GM23338 (cell line): ENCODE data around the gene NXN. TPM values are rescaled to one million over a fixed set of nuclear protein-coding genes. Genes with fewer than 3 reads are reported as not detected.
"Not testable (repeated sequence)": the region's sequence is repeated elsewhere in the genome, so short reads cannot be mapped to it uniquely, and the experiment has no call there.

Experiments used
- ATAC-seq: fragments of 200-7000 bp; cut with Tn5 transposase; 3 replicates; pipeline ENCODE4 v1.9.1; 2020
- DNase-seq: peaks from one replicate; pipeline ENCODE4 v3.0.0-alpha.2; 2015; ENCODE audit warnings: low spot score
- H2AFZ ChIP-seq: fragments of 200-600 bp; sonication (generic); 2 replicates; pipeline ENCODE4 v1.8.0; 2016; ENCODE audit warnings: antibody characterized with exemption, mild to moderate bottlenecking, moderate library complexity
- H3F3A ChIP-seq: fragments of 200-600 bp; sonication (generic); replicated peaks from 2 replicates; pipeline ENCODE4 v1.8.0; 2017; ENCODE audit warnings: antibody characterized with exemption, mixed run types, low read depth
- H3K27ac ChIP-seq: fragments of 200-600 bp; sonication (generic); 2 replicates; pipeline ENCODE4 v1.6.1; 2016; ENCODE audit warnings: low read depth
- H3K27me3 ChIP-seq: fragments of 200-600 bp; sonication (generic); 2 replicates; pipeline ENCODE4 v1.8.0; 2016; ENCODE audit warnings: mild to moderate bottlenecking, mixed run types, moderate library complexity; ENCODE audit not compliant: insufficient read depth
- H3K36me3 ChIP-seq: fragments of 200-600 bp; sonication (generic); 2 replicates; pipeline ENCODE4 v1.8.0; 2016; ENCODE audit warnings: mild to moderate bottlenecking; ENCODE audit not compliant: insufficient read depth
- H3K4me1 ChIP-seq: fragments of 200-600 bp; sonication (generic); 2 replicates; pipeline ENCODE4 v1.8.0; 2016; ENCODE audit warnings: mild to moderate bottlenecking, moderate library complexity; ENCODE audit not compliant: insufficient read depth
- H3K4me2 ChIP-seq: fragments of 200-600 bp; sonication (generic); 2 replicates; pipeline ENCODE4 v1.7.1; 2017; ENCODE audit warnings: mixed run types
- H3K4me3 ChIP-seq: fragments of 200-600 bp; sonication (generic); 2 replicates; pipeline ENCODE4 v1.6.1; 2016; ENCODE audit warnings: mixed run types
- H3K79me2 ChIP-seq: fragments of 200-600 bp; sonication (generic); replicated peaks from 2 replicates; pipeline ENCODE4 v1.8.0; 2017; ENCODE audit warnings: mild to moderate bottlenecking; ENCODE audit not compliant: insufficient read depth
- H3K9me2 ChIP-seq: fragments of 200-600 bp; sonication (generic); 2 replicates; pipeline ENCODE4 v1.8.0; 2017; ENCODE audit not compliant: insufficient read depth
- H4K20me1 ChIP-seq: fragments of 200-600 bp; sonication (generic); replicated peaks from 2 replicates; pipeline ENCODE4 v1.8.0; 2017; ENCODE audit warnings: mild to moderate bottlenecking; ENCODE audit not compliant: insufficient read depth
- H3K27ac Mint-ChIP-seq: 2 replicates; pipeline ENCODE4 v1.8.0; 2020; ENCODE audit warnings: inconsistent platforms, mild to moderate bottlenecking, moderate library complexity, mixed read lengths
- H3K27me3 Mint-ChIP-seq: 3 replicates; pipeline ENCODE4 v1.8.0; 2022; ENCODE audit warnings: low read depth, mild to moderate bottlenecking, moderate library complexity, mixed read lengths, inconsistent platforms; ENCODE audit not compliant: insufficient read depth, poor library complexity
- H3K36me3 Mint-ChIP-seq: 3 replicates; pipeline ENCODE4 v1.8.0; 2021; ENCODE audit warnings: low read depth, mild to moderate bottlenecking, inconsistent platforms, moderate library complexity, mixed read lengths
- H3K4me1 Mint-ChIP-seq: 3 replicates; pipeline ENCODE4 v1.8.0; 2020; ENCODE audit warnings: mild to moderate bottlenecking, inconsistent platforms, mixed read lengths
- H3K4me3 Mint-ChIP-seq: 3 replicates; pipeline ENCODE4 v1.8.0; 2021; ENCODE audit warnings: moderate library complexity, mild to moderate bottlenecking, inconsistent platforms, mixed read lengths
- H3K9me3 Mint-ChIP-seq: 3 replicates; pipeline ENCODE4 v1.8.0; 2020; ENCODE audit warnings: moderate library complexity, mild to moderate bottlenecking, inconsistent platforms, mixed read lengths
- CTCF ChIP-seq, 2 experiments: fragments of 200-600 bp in 1 of 2; sonication (generic) in 1 of 2; conservative IDR thresholded peaks; 2 replicates each; pipeline versions ENCODE4 v1.5.1 to v1.6.1; 2016 to 2017; ENCODE audit warnings: antibody characterized with exemption in 2 of 2, low read depth in 2 of 2, mild to moderate bottlenecking in 2 of 2, moderate library complexity in 1 of 2
- ZNF114 ChIP-seq: fragments of 250-450 bp; sonication (Bioruptor Pico); IDR thresholded peaks from 2 replicates; pipeline ENCODE4 v1.5.0; 2020; ENCODE audit warnings: mild to moderate bottlenecking, moderate library complexity
- ZNF331 ChIP-seq: fragments of 250-450 bp; sonication (Bioruptor Pico); IDR thresholded peaks from 2 replicates; pipeline ENCODE4 v1.5.0; 2020; ENCODE audit warnings: low read depth, mild to moderate bottlenecking, moderate library complexity
- polyA plus RNA-seq: library from polyadenylated mRNA; unstranded; fragments of >200 nt; fragmentation: Nextera tagmentation; extraction: Ambion mirVana; gene quantifications from 2 replicates; pipeline ENCODE4 v1.2.1, GENCODE V29; 2016
- total RNA-seq: library from RNA; depleted of rRNA; stranded (reverse); fragments of >200 nt; shearing (Covaris generic); gene quantifications from 2 replicates; pipeline ENCODE4 v1.2.3, GENCODE V29; 2014
- TF ChIP-seq, protein P1 (sequence below): IDR thresholded peaks from one replicate; pipeline ENCODE4 v1.6.1; 2018; ENCODE audit warnings: antibody characterized with exemption; ENCODE audit not compliant: unreplicated experiment
- TF ChIP-seq, protein P2 (sequence below): fragments of 250-450 bp; sonication (Bioruptor Pico); IDR thresholded peaks from 2 replicates; pipeline ENCODE4 v1.5.0; 2020; ENCODE audit warnings: mild to moderate bottlenecking, moderate library complexity

Gene NXN
- total and polyA plus RNA-seq, 2 experiments from 2014 or later: 31.8 to 105 TPM

- H3K4me3 Mint-ChIP-seq: no peak overlapping the region
- no peaks in the 10 kb centered on the region for H3K9me2 ChIP-seq
- no peak for ATAC-seq
- no peaks in the 10 kb centered on the region for H3K27me3 ChIP-seq
- no peak for DNase-seq
- H3K4me3 ChIP-seq: no peak overlapping the region
- H3K9me3 Mint-ChIP-seq: no peaks in the 10 kb centered on the region; the same call in 1 of the 3 replicates
- peaks cover 28% of the 10 kb centered on the region for H3K36me3 Mint-ChIP-seq
- TF ChIP-seq, protein P1, sequence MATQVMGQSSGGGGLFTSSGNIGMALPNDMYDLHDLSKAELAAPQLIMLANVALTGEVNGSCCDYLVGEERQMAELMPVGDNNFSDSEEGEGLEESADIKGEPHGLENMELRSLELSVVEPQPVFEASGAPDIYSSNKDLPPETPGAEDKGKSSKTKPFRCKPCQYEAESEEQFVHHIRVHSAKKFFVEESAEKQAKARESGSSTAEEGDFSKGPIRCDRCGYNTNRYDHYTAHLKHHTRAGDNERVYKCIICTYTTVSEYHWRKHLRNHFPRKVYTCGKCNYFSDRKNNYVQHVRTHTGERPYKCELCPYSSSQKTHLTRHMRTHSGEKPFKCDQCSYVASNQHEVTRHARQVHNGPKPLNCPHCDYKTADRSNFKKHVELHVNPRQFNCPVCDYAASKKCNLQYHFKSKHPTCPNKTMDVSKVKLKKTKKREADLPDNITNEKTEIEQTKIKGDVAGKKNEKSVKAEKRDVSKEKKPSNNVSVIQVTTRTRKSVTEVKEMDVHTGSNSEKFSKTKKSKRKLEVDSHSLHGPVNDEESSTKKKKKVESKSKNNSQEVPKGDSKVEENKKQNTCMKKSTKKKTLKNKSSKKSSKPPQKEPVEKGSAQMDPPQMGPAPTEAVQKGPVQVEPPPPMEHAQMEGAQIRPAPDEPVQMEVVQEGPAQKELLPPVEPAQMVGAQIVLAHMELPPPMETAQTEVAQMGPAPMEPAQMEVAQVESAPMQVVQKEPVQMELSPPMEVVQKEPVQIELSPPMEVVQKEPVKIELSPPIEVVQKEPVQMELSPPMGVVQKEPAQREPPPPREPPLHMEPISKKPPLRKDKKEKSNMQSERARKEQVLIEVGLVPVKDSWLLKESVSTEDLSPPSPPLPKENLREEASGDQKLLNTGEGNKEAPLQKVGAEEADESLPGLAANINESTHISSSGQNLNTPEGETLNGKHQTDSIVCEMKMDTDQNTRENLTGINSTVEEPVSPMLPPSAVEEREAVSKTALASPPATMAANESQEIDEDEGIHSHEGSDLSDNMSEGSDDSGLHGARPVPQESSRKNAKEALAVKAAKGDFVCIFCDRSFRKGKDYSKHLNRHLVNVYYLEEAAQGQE: no peak
- TF ChIP-seq ZNF331 (CRISPR knock-in tag): no peak
- TF ChIP-seq, protein P2, sequence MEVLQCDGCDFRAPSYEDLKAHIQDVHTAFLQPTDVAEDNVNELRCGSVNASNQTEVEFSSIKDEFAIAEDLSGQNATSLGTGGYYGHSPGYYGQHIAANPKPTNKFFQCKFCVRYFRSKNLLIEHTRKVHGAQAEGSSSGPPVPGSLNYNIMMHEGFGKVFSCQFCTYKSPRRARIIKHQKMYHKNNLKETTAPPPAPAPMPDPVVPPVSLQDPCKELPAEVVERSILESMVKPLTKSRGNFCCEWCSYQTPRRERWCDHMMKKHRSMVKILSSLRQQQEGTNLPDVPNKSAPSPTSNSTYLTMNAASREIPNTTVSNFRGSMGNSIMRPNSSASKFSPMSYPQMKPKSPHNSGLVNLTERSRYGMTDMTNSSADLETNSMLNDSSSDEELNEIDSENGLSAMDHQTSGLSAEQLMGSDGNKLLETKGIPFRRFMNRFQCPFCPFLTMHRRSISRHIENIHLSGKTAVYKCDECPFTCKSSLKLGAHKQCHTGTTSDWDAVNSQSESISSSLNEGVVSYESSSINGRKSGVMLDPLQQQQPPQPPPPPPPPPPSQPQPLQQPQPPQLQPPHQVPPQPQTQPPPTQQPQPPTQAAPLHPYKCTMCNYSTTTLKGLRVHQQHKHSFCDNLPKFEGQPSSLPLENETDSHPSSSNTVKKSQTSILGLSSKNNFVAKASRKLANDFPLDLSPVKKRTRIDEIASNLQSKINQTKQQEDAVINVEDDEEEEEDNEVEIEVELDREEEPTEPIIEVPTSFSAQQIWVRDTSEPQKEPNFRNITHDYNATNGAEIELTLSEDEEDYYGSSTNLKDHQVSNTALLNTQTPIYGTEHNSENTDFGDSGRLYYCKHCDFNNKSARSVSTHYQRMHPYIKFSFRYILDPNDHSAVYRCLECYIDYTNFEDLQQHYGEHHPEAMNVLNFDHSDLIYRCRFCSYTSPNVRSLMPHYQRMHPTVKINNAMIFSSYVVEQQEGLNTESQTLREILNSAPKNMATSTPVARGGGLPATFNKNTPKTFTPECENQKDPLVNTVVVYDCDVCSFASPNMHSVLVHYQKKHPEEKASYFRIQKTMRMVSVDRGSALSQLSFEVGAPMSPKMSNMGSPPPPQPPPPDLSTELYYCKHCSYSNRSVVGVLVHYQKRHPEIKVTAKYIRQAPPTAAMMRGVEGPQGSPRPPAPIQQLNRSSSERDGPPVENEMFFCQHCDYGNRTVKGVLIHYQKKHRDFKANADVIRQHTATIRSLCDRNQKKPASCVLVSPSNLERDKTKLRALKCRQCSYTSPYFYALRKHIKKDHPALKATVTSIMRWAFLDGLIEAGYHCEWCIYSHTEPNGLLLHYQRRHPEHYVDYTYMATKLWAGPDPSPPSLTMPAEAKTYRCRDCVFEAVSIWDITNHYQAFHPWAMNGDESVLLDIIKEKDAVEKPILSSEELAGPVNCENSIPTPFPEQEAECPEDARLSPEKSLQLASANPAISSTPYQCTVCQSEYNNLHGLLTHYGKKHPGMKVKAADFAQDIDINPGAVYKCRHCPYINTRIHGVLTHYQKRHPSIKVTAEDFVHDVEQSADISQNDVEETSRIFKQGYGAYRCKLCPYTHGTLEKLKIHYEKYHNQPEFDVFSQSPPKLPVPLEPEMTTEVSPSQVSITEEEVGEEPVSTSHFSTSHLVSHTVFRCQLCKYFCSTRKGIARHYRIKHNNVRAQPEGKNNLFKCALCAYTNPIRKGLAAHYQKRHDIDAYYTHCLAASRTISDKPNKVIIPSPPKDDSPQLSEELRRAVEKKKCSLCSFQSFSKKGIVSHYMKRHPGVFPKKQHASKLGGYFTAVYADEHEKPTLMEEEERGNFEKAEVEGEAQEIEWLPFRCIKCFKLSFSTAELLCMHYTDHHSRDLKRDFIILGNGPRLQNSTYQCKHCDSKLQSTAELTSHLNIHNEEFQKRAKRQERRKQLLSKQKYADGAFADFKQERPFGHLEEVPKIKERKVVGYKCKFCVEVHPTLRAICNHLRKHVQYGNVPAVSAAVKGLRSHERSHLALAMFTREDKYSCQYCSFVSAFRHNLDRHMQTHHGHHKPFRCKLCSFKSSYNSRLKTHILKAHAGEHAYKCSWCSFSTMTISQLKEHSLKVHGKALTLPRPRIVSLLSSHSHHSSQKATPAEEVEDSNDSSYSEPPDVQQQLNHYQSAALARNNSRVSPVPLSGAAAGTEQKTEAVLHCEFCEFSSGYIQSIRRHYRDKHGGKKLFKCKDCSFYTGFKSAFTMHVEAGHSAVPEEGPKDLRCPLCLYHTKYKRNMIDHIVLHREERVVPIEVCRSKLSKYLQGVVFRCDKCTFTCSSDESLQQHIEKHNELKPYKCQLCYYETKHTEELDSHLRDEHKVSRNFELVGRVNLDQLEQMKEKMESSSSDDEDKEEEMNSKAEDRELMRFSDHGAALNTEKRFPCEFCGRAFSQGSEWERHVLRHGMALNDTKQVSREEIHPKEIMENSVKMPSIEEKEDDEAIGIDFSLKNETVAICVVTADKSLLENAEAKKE: no peak
- no peak for TF ChIP-seq ZNF114
- TF ChIP-seq CTCF (conservative IDR thresholded peaks at IDR 0.05; ENCODE audit: low read depth in 2 of 2): no peak
- peaks cover 8% of the 10 kb centered on the region; the same call in 1 of the 2 replicates for H4K20me1 ChIP-seq
- H3F3A ChIP-seq: no peaks in the 10 kb centered on the region
- no peaks in the 10 kb centered on the region for H3K4me1 ChIP-seq
- H3K36me3 ChIP-seq: no peaks in the 10 kb centered on the region; the same call in 1 of the 2 replicates
- peaks cover 25% of the 10 kb centered on the region for H3K27me3 Mint-ChIP-seq
- H3K79me2 ChIP-seq: no peaks in the 10 kb centered on the region
- H3K4me1 Mint-ChIP-seq: peaks cover 6% of the 10 kb centered on the region; the same call in 2 of the 3 replicates
- H2AFZ ChIP-seq: no peak overlapping the region
- no peak overlapping the region for H3K27ac ChIP-seq
- no peak overlapping the region for H3K27ac Mint-ChIP-seq
- no peak overlapping the region for H3K4me2 ChIP-seq
These were observed 173.2 kb downstream of the NXN start for GRCh38 chr17:806346-806745.

DNA sequence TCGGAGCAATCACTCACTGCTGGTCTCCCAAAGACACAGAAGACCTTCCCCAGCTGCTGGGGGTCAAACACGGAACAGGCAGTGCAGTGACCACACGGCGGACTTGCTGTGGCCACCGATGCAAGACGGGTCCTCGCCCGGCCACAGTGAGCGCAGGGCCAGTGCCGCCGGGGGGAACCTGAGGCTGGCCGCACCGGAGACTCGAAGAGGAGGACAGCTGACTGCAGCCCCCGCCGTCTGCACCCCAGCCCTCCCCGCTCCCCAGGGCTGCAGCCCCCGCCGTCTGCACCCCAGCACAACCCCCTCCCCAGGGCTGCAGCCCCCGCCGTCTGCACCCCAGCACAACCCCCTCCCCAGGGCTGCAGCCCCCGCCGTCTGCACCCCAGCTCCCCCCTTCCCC lies 173.7 kb downstream of the NXN start:
- not testable (repeated sequence) for H3K4me1 ChIP-seq, H3K36me3 ChIP-seq, ATAC-seq, H3F3A ChIP-seq, H3K27ac ChIP-seq, H3K9me2 ChIP-seq, H3K4me1 Mint-ChIP-seq, H4K20me1 ChIP-seq, H3K4me2 ChIP-seq, H3K79me2 ChIP-seq, H2AFZ ChIP-seq, H3K9me3 Mint-ChIP-seq, H3K4me3 Mint-ChIP-seq, H3K27ac Mint-ChIP-seq, H3K4me3 ChIP-seq, DNase-seq, H3K27me3 ChIP-seq
- H3K27me3 Mint-ChIP-seq: peaks cover 28% of the 10 kb centered on the region
- H3K36me3 Mint-ChIP-seq: peaks cover 29% of the 10 kb centered on the region
